Fibroblast of skin of right quadriceps (primary cell): ENCODE measurements around the gene HIGD2B.
"Not testable (repeated sequence)": the region's sequence is repeated elsewhere in the genome, so short reads cannot be mapped to it uniquely, and the experiment has no call there.

Experiments used
- DNase-seq: peaks from one replicate; pipeline ENCODE4 v3.0.0-alpha.2; 2013

The HIGD2B gene

DNA sequence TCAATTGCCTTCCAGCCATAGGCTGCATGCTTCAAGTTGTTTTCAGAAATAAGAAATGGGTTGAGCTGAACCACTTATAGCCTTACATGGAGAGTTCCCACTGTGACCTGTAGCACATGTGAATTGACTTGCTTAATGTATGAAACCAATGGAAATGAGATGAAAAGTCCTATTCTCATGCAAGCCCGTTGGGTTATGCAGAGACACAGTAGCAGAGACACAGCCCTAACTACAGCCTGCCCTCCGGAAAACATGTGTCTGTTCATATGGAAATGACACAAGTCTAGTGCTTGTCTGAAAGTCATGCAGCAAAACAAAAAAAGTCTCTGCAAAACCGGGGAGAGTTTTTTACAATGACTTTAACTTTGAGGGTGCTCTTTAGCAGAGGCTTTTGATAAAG is 14.5 kb downstream of the HIGD2B start:
- no peak for DNase-seq

DNA sequence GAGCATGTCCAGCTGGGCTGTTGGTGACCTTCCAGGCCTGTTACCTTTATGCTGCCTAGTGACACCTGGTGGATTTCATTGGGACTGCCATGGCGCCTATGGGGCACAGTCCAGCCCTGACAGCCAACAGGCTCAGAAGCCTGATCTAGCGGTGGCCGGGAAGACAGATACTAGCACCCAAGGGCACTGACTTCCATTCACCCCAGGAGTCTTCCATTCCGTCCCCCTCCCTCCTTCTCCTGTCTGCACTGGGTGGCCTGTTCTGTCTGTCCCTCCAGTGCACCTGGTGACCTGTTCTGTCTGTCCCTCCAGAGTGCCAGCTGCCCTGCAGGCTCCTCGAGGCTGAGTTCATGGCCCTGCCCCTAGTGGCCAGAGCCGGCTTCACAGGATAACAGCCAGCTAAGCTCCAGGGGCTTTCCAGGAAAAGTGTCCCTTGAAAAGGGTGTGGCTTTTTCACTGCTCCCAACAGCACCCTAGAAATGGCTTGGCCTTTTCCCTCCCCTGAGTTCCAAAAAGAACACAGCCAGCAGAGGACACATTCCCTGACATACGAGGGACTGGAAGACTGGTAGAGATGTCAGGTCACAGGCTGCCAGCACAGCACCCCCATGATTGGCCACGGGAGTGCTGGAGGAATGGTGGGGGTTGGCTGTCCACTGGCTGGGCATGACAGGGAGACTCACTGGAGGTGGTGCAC is 15.2 kb downstream of the HIGD2B start:
- peak; percentile 28 for DNase-seq

DNA sequence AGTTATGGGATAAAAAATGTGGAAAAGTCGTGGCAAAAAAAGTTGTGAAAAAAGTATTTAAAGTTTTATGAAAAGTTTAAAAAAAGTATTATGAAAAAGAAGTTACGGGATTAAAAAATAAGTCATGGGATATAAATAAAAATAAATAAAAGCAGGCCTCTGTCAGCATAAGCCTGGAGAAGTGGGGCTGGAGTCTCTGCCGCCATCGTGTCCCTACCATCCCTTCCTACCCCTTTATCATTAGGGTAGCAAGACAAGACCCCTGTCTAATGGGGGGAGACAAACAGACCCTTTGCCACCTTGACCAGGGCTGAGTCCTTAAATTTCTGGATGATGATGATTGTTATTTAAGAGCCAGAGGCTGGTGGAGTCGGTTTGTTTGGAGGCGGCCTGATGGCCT is 16.2 kb downstream of the HIGD2B start:
- not testable (repeated sequence) for DNase-seq

DNA sequence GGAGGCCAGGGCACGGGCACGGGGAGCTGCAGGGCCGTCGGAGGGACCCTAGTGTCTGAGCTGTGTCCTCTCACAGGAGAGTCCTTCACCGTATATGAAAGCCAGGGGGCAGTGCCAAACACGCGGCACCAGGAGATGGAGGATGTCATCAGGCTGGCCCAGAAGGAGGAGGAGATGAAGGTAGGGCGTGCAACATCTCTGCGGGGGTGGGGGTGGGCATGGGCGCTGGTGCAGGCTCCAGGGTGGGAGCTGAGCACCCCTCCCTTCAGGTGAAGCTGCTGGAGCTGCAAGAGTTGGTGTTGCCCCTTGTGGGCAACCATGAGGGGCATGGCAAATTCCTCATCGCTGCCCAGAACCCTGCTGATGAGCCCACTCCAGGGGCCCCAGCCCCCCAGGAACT is 20.3 kb downstream of the HIGD2B start:
- not testable (repeated sequence) for DNase-seq

DNA sequence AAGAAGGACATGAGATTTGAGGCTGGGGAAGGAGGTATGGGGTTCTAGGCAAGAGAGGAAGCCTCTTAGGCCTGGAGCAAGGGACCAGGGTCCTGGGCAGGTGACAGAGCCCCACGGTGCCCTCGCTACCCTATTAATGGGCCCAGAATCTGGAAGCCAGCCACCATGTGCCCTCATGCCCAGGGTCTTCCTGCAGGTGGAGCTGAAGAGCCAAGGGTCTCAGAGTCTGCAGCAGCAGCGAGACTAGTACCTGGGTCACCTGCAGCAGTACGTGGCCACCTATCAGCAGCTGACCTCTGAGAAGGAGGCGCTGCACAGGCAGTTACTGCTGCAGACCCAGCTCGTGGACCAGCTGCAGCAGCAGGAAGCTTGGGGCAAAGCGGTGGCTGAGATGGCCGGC is 22.1 kb downstream of the HIGD2B start:
- DNase-seq = not testable (repeated sequence)

DNA sequence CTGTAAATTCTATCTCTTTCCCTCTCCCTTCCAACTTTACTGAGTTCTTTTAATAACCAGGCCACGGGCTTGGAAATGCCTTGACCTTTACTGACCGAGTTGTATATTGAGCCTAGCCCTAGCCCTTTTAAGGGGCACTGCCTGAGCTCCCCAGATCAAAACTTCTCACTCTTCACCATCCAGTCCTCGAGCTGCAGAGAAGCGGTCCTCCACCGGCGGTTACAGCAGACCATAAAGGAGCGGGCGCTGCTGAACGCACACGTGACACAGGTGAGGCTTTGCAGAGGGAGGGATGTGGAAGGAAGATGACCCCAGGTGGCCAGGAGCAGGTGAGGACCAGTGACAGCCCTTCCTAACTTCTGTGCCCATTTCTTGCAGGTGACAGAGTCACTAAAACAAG is 24.9 kb downstream of the HIGD2B start:
- DNase-seq = not testable (repeated sequence)

DNA sequence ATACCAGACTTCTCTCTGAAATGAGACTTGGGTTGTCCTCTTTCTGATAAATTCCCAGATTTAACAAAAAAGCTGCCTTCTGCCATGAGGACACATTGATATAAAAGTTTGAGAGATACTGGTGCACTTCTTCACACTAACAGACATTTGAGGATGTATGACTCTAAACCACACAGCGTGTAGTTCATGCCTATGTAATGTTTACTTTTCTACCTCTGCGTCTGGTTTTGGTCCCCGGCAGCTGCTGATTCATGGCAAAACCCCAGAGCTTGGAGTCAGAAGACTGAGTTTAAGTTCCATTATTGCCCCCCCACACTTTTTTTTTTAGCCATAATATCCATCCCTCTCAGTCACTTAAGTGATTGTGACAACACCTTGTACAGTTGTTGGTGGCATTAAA is 30.0 kb downstream of the HIGD2B start:
- DNase-seq = not testable (repeated sequence)

DNA sequence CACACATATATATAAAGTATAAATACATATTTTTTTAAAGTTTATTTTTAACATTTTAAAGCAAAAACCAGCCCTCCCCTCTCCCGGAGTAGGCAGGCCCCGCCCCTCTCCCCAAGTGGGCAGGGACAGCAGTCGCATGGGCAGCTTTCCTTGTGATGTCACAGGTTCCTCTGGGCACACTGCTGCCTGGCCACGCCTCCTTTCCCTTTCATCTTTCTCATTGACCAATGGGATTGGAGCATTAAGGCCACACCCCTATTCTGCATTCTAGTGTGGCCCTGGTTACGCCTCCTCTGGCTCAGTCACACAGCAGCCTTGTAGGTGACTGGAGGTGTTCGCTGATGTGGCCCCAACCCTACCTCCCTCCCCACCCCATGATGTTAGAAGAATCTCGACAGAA is 31.6 kb downstream of the HIGD2B start, which contains the start of gene GOLGA6B:
Gene GOLGA6B, plus strand, starts transcription at position 301 of the 400 bp plus-strand sequence. Its CDS starts 41 bp downstream, at position 342.
- DNase-seq = not testable (repeated sequence)

DNA sequence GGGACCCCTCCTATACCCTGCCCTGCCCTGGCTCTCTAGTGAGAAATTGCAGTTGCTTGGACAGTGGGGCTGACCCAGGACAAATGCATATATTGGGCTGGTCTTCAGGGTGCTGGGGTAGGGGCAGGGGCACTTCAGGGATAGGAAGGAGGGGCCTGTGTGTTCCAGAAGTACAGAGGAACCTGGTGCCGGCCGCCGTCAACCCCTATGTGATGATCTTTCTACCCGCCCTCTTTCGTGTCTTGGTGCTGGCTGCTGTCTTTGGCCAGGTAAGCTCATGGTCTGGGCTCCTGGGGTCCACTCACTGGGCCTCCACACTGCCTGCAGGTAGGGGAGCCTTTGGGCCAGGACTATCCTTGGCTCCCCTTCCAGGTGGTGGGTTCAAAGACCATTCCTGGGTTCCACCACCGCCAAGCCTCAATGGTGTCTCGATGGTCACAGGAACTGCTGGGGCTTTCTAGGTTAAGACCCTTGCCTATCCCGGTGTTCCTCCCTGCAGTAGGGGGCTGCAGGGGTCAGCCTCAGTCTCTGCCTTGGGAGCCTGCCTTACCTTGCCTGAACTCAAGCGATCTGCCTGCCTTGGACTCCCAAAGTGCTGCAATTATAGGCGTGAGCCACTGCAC is 37.2 kb downstream of the HIGD2B start:
- DNase-seq = not testable (repeated sequence)

DNA sequence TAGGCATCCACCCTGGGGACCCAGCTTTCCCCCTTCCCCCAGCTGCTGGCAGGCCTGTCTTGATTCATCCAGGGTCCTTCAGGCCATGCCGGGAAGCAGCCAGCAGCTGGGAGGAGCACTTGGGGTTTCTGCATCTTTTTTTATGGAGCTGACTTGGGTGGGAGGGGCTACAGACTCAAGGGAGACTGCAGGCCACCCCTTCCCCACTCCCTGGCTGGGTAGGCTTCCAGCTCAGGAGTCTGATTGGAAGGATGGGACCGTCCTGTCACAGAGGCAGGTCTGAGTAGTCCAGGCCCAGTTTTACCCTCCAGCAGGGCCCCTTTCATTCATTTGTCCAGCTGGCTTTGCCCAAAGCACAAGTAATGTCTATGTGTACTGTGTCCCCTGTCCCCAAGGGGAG is 43.7 kb downstream of the HIGD2B start:
- DNase-seq = not testable (repeated sequence)

DNA sequence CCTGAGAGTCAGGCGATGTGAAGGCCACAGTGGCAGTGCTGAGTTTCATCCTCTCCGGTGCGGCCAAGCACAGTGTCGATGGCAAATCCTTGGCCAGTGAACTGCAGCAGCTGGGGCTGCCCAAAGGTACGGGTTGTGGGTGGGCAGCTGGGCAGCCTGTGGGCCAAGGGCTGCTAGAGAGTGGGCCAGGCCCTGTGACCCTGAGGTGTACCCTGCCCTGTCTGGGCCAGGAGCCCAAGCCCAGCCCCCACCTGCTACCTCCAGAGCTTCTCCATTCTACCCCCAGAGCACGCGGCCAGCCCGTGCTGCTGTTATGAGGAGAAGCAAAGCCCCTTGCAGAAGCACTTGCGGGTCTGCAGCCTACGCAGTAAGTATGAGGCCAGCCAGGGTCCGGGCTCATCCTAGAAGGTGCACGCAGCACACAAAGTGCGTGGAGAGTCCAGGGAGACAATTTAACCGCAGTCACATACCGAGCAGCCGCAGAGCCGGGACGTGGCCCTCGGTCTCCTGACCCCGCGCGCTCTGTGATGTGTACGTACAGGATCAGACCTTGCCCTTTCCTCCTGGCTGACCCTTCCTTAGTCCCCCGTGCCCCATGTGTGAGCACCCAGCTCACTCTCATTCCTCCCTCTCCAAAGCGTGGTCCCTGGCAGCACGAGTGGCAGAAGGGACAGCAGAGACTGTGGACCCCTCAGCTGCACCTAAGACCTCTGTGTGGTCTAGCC is 46.1 kb downstream of the HIGD2B start:
- DNase-seq = not testable (repeated sequence)

DNA sequence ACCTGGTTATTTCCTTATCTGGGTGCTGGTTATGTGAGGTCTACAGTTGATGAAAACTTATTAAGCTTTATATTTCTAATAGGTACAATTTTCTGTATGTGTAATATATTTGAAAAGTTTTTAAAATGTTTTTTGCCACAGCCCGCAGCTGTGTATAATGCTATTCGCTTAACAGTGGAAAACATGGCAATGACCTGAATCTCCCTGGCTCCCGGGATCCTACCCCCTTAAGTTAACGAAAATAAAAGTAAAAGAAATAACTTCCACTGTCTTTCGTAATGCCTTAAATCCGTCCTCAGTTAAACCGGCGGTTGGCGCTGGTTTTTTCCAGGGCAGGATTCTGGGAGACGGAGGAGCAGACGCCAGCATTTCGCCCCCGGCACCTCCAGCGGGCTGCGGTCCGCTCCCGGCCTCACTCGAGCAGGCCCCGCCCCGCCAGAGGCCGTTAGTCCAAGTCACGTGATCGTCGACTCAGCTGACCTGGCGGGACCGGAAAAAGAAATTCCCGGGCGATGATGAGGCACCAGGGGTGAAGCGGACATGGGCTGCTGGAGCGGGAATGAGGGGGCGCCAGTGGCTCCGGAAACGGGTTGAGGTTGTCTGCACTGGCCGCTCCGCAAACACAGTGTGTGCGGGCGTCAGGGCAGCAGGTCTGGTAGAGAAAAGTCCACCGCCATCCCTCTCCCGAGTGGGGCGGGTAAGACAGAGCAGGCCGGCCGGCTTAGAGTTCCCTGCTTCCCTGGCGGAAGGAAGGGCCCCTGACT is 49.3 kb downstream of the HIGD2B start:
- peak; percentile 83 for DNase-seq

DNA sequence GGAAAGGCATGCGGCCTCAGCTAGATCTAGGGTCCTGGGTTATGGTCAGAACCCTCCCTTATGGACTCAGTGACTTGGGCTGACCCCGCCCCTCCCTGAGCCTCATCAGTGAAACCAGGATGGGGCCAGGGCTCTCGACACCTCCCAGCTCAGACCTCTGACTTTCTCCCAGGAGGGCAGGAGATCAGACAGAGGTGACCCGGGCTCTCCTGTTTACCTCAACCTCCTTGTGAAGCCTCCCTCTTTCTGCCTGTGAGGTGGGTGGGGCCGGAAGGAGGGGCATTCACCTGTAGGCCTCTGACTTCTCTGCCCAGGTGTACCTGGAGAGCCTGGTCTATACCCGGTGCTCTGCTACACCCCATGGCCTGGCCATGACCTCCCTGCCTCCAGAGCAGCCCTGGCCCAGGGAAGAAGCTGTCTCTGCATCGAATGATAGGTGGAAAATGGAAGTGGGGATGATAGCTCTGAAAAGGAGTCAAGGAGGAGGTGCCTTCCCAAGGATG is 56.9 kb downstream of the HIGD2B start:
- not testable (repeated sequence) for DNase-seq

DNA sequence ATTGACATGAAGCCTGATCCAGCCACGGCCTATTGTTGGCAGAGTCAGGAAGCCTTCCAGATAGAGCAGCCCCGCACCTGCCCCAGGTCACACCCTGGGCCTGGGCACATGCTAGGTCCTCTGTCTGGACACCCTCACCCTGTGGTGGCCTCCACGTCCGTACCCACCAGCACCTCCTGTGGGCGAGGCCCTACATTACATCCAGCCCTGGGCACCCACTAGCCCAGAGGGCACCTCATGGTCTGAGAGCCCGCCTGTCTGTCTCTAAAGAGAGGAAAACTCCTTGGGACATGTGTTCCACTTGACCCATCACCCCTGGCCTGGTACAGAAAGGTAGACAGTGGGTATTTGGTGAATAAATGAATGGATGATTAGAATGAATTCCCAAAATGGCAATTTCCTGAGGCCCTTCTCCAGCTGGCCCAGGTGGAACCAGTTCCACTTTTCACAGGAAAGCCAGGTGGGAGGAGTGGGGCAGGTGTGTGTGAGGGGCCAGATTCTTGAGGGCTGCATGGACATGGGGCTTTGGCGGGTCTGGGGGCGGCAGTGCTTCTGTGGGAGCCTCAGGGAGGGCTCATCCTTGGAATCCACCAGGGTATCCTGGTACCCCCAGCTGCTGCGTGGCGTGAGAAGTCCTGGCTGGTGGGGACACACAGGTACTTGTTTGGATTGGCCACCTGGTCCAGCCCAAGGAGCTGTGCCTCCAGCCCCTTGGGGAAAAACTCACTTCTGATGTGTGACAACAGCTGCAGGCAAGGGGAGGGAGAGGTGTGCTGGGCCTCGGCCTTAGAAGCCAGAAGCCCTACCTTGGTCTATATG is 57.5 kb downstream of the HIGD2B start:
- not testable (repeated sequence) for DNase-seq

DNA sequence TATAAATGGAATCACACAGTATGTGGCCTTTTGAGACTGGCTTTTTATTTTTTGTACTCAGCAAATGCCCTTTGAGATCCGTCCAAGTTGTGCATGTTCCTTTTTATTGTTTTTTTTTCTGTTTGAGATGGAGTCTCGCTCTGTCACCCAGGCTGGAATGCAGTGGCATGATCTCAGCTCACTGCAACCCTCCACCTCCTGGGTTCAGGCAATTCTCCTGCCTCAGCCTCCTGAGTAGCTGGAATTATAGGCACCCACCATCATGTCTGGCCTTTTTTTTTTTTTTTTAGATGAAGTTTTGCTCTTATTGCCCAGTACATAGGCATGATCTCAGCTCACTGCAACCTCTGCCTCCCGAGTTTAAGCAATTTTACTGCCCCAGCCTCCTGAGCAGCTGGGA is 59.8 kb downstream of the HIGD2B start:
- not testable (repeated sequence) for DNase-seq
